Right ventricle myocardium superior (tissue), 1 donor: Measurements from ENCODE around the gene SOHLH2. TPM values are rescaled to one million over a fixed set of nuclear protein-coding genes. Genes with fewer than 3 reads are reported as not detected.

Source experiments
- ATAC-seq: fragments of 200-7000 bp; cut with Tn5 transposase; one replicate; pipeline ENCODE4 v1.9.1; 2020; ENCODE audit warnings: mild to moderate bottlenecking; ENCODE audit not compliant: poor library complexity
- DNase-seq: peaks from one replicate; pipeline ENCODE4 v3.0.0-alpha.2; 2020
- intact Hi-C: fragments of 100-400 bp; cut with DNase I; formaldehyde crosslinking; loops from one replicate; pipeline ENCODE4 v1.11.2; 2022
- long read RNA-seq: library from polyadenylated mRNA; unstranded; transcript quantifications from one replicate; pipeline ENCODE4 v2.0.0, GENCODE V29; 2021
- total RNA-seq: library from RNA; stranded (reverse); fragmentation: NEBNext Ultra II Directional; extraction: Animal tissue kit (Norgen Biotek cat#: 25700); gene quantifications from one replicate; pipeline ENCODE4 v1.2.1, GENCODE V29; 2021
- donor health status: DM: no; HTN: yes; CAD: no; lungs with severe emphysema.

SOHLH2 gene, protein sequence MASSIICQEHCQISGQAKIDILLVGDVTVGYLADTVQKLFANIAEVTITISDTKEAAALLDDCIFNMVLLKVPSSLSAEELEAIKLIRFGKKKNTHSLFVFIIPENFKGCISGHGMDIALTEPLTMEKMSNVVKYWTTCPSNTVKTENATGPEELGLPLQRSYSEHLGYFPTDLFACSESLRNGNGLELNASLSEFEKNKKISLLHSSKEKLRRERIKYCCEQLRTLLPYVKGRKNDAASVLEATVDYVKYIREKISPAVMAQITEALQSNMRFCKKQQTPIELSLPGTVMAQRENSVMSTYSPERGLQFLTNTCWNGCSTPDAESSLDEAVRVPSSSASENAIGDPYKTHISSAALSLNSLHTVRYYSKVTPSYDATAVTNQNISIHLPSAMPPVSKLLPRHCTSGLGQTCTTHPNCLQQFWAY
- not detected for total RNA-seq
- long read RNA-seq, result 0 reads

DNA sequence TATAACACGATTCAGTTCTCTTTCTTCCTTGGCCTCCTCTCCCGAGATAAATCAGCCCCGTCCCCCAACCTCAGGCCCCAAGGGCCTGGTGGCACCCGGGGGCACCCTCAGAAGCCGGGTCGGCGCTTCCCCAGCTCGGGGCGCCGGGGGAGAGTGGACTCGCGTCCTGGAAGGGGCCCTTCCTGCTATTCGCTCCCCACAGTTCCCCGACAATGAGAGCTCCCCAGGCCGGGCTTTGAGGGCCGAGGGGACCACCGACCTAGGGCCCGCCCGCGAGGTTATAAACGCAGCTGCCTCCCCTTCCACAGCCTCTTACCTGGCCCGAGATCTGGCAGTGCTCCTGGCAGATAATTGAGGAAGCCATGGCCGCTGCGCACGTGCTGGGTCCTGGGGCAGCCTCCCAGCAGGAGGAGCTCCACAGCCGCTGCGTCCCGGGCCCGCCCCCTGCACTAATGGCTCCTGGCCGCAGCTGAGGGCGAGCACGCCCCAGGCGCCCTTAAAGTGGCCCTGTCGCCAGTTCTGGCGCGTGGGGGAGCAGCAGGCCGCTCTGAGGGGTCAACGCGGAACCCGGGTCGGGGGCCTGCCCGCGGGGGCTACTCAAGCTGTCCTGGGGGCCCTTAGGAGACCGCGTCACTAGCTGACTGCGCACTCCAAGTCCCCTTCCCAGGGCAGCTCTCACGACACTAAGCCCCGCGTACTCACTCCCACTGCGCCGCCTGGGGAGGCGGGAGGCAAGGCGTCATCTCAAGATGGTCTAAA, at the start of gene SOHLH2:
Gene SOHLH2 (minus strand): TSS at position 394 of the 759 bp plus-strand sequence. CDS start 30 bp downstream, at position 364.
- DNase-seq (no peak), ATAC-seq (no peak)
- intact Hi-C loops, result no loop called here

DNA sequence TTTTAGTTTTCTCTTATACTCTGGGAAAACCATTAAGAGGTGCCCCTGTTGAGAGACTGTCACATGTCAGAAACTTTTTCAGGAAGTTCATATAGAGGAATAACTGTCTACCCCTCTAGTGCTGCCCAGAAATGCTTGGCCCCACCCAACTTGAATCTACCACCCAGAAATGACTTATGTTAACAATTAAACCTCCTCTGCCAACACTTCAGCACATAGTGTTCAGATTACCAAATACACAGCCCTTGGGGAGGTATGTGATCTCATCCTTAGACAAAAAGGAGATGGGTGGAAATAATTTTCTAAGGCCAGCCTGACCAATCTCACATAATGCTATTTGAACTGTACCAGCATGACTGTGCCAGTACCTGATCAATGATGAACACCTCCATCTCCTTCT, 47.6 kb upstream of the SOHLH2 start:
- intact Hi-C loops, result no loop called here
- peak; percentile 57 for ATAC-seq
- no peak for DNase-seq

- ATAC-seq (no peak), DNase-seq (no peak)
- intact Hi-C loops, result no loop called here
Measured at GRCh38 chr13:36261011-36261410, 46.7 kb upstream of the SOHLH2 start.

GRCh38 chr13:36259361-36260137, 45.2 kb upstream of the SOHLH2 start:
- ATAC-seq, result no peak
- intact Hi-C loops, result no loop called here
- no peak for DNase-seq

GRCh38 chr13:36258831-36259230, 44.5 kb upstream of the SOHLH2 start:
- intact Hi-C loops, result no loop called here
- ATAC-seq (no peak), DNase-seq (no peak)

- intact Hi-C loops, result no loop called here
- no peak for DNase-seq
- ATAC-seq, result no peak
Measured at GRCh38 chr13:36251526-36251925, 37.2 kb upstream of the SOHLH2 start.

GRCh38 chr13:36251017-36251416, 36.7 kb upstream of the SOHLH2 start:
- intact Hi-C loops, result no loop called here
- ATAC-seq (no peak), DNase-seq (no peak)

GRCh38 chr13:36248700-36249099, 34.3 kb upstream of the SOHLH2 start:
- ATAC-seq (no peak), DNase-seq (no peak)
- intact Hi-C loops, result no loop called here

- DNase-seq, result no peak
- ATAC-seq, result no peak
- intact Hi-C loops, result no loop called here
Measured at GRCh38 chr13:36244990-36245389, 30.6 kb upstream of the SOHLH2 start.

DNA sequence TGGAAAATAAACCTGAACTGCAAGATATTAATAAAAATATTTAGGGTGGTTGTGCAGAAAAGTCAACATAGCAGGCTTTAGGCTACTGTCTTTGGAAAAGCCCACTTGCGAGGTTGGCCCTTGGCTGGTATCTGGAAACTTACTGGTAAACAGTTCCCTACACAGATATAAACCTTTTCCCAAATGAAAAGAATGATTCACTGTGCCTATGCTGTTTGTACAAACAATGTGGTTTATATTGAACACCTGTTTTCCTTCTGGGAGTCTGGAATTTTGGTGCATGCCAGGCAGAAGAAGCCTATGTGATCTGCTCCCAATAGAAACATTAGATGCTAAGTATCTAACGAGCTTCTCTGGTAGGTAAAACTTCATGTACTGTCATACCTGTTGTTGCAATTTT, 29.7 kb upstream of the SOHLH2 start:
- no peak for ATAC-seq
- DNase-seq, result no peak
- intact Hi-C loops, result no loop called here

- ATAC-seq (no peak), DNase-seq (no peak)
- intact Hi-C loops, result no loop called here
Measured at GRCh38 chr13:36242761-36243160, 28.4 kb upstream of the SOHLH2 start.

DNA sequence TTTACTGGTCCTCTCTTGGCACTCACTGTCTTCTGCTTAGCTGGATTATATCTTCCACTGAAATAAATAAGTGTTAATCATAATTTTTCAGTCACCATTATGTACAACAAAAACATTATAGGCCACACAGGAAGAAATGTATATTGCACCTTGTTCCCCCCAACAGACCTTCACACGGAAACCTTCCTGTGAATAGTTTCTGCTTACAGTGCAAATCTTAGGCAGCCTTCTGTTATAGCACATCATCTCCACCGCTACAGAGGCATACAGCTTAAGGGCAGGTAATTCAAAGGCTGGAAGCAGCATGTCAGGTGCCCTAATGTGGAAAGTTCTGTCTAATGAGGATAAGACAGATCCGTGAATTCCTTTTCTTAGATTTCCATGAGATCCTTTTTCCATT, 16.9 kb upstream of the SOHLH2 start:
- intact Hi-C loops, result no loop called here
- ATAC-seq (no peak), DNase-seq (no peak)

DNA sequence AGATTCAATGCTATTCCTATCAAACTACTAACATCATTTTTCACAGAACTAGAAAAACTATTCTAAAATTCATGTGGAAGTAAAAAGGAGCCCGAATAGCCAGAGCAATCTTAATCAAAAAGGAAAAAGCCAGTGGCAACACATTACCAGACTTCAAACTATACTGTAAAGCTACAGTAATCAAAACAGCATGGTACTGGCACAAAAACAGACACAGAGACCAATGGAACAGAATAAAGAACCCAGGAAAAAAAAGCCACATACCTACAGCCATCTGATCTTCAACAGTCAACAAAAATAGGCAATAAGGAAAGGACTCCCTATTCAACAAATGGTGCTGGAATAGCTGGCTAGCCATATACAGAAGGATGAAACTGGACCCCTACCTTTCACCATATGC, 10.4 kb upstream of the SOHLH2 start:
- DNase-seq, result no peak
- intact Hi-C loops, result no loop called here

GRCh38 chr13:36219883-36220282, 5.5 kb upstream of the SOHLH2 start:
- no peak for DNase-seq
- intact Hi-C loops, result no loop called here

More for the DNA sequence above, 10.4 kb upstream of the SOHLH2 start:
- ATAC-seq, result no peak

GRCh38 chr13:36217456-36217855, 3.1 kb upstream of the SOHLH2 start:
- intact Hi-C loops, result no loop called here
- no peak for ATAC-seq

More at GRCh38 chr13:36219883-36220282, 5.5 kb upstream of the SOHLH2 start:
- ATAC-seq, result no peak

DNA sequence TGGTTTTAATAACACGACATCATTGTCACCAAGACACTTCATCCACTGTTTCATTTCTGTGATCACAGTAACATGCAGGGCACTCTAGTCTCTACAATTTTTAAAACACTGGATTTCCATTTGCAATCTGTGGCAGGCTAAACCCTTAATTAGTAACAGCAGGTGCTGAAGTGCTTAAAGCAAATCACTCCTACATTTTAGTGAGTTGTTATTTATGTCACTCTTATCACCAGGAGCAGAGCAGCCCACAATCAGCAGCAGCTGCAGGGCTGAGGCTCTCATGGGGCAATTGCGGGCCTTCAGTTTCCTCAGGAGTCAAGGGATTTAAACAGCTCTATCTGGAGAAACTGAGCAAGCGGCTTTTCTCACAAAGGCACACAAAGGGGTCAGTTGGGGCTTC, 1.6 kb downstream of the SOHLH2 start:
- intact Hi-C loops, result no loop called here

More at GRCh38 chr13:36217456-36217855, 3.1 kb upstream of the SOHLH2 start:
- no peak for DNase-seq

GRCh38 chr13:36211567-36211966, 2.8 kb downstream of the SOHLH2 start:
- no peak for DNase-seq
- ATAC-seq, result no peak
- intact Hi-C loops, result no loop called here

More for the DNA sequence above, 1.6 kb downstream of the SOHLH2 start:
- ATAC-seq, result no peak
- DNase-seq, result no peak

- no peak for ATAC-seq
- intact Hi-C loops, result no loop called here
- DNase-seq, result no peak
Measured at GRCh38 chr13:36210738-36211137, 3.6 kb downstream of the SOHLH2 start.

DNA sequence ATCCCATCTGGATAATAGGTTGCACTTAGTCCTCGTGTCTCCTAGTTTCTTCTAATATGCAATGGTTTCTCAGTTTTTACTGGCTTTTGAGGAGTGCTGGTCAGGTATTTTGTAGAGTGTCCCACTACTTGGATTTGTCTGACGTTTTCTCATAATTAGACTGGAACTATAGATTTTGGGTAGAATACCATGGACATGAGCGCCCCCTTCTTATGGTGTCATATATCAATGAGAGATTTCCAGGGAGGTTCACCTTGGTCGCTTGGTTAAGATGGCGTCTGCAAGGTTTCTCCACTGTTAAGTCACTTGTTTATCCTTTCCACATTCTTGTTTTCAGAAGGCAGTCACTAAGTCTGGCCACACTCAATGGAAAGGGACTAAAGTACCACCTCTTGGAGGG, 6.7 kb downstream of the SOHLH2 start:
- DNase-seq (no peak), ATAC-seq (no peak)
- intact Hi-C loops, result no loop called here
